ENCODE data around the gene DAP.

The DAP gene

DNA sequence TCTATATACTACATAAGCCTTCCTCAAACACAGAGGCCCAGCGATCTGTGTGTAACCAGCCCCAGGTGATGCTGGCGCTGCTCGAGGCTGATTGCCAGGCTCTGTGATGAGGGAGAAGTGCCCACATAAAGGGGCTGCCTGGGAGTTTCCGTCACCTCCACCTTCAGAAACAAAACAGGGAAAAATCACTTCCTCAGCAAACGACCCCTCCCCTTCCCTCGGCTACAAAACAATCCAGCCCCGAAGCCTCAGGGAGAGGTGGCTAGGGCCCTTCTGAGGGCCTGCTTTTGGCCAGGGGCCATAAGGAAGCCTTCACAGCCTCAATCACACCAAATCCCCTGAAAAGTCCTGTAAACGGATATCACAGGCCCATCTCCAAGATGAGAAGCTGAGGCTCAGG, 51.1 kb downstream of the DAP start:
- no peak for DNase-seq (ENCODE audit: low spot score)

DNA sequence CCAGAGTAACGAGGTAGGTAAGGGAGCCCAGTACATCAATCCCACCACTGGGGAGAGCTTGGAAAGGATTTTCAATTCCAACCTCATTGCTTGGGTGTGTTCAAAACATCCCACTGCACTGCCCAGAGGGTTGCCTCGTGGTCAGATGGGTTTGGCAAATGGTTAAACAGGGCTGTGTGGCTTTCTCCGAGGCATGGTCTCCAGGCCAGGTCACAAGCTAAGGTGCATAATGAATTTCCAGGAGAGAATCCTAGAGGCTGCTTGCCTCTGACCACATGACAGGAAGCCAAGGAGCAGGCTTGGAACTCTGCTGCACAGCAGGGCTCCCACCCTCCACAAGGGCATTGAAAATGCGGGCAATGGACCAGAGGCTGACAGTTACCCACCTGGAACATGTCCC, 51.6 kb downstream of the DAP start:
- no peak for DNase-seq (ENCODE audit: low spot score)

DNA sequence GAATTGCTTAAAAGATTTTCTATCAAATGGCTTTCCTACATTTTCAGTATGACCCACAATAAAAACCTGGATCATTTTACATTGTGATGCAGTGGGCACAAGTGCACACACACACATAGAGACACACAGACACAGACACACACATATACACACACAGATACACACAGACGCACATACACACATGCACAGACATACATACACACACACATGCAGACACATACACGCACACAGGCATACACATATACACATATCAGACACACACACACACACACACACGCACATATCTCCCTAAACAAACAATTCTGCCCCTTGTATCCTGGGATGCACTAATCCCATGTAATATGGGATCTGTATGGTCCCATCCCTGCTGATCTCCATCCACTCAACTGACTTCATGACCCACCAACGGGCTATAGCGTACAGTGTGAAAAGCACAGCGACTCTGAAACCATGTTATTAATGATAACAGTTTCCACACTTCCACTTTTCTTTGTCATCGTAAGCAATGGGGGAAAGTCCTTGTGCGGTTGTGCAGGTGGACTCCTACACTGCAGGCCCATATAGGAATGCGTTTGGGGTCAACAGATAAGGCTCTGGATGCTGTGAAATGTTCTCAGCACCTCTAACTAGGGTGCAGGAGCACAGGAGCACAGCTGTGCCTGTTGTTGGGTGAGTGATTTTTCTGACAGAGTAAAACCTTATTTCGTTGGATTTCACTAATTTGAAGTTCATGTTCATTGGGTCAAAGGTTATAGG, 52.7 kb downstream of the DAP start:
- no peak for DNase-seq (ENCODE audit: low spot score)

DNA sequence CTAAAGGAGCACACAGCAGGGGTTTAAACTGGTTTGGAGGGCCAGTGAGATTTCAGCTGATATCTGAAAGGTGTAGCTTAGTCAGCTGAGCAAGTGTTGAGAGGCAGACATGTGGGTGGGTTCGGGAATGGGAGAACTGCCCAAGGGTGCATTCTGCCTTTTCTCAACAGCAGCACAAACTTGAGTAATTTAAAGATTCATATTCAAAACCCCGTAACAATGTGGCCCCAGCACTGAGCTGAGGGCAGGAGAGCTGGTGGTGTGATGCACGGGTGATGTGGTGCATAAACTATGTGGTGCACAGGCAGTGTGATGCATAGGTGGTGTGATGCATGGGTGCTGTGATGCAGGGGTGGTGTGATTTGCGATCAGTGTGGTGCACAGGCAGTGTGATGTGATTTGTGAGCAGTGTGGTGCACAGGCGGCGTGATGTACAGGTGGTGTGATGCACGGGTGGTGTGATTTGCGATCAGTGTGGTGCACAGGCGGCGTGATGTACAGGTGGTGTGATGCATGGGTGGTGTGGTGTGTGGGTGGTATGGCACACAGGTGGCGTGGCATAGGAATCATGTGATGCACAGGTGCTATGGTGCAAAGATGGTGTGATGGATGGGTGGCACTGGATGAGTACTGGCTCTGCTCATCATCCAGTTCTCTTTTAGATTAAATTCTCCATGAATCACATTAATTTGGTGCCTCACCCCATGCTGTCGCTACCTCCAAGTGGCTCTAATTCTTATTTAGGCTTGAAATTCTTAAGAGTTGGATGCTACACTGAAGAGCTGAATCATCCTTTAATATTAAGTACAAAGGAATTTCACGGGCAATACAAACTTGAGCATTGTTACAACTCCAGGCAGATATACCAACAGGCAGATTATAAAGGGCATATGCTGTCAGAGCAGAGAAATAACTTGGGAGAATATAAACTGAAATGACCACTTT, 53.6 kb downstream of the DAP start:
- no peak for DNase-seq (ENCODE audit: low spot score)

DNA sequence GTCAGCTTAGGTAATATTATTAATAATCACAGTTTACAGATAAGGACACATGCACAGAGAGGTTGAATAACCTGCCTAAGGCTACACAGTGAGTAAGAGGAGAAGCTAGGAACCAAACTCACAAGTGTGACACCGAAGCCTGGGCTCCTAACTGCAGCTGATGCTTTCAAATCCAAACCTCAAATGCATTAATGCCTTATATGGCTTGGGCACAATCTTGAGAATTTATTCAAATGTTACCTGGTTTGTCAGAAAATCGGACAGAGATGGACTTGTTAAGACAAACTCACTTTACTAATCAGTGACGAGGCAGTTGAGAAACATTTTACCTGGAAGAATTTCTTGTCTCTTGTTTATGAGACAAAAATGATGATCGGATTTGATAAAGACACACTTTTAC, 54.7 kb downstream of the DAP start:
- no peak for DNase-seq (ENCODE audit: low spot score)

DNA sequence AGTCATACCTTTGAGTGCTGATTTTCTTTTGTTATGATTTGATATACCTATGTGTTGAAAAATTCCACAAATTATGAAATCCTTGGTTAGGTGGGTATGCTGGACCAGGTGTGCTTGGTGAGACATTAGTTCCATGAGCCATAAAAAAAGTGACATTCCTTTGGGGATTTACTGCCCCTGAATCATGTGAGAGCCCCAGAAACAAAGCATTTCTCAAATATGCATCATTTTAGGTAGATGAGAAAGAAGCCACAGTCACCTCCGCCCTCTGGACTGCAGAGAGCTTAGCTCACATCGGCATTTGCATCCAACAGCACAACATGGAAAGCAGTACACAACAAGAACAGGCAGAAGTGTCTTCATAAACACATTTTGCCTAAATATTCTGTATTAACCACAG, 55.3 kb downstream of the DAP start:
- DNase-seq (ENCODE audit: low spot score), result peak; percentile 53

- peak; percentile 68 for DNase-seq (ENCODE audit: low spot score)
These were observed 55.9 kb downstream of the DAP start for GRCh38 chr5:10704949-10705621.

DNA sequence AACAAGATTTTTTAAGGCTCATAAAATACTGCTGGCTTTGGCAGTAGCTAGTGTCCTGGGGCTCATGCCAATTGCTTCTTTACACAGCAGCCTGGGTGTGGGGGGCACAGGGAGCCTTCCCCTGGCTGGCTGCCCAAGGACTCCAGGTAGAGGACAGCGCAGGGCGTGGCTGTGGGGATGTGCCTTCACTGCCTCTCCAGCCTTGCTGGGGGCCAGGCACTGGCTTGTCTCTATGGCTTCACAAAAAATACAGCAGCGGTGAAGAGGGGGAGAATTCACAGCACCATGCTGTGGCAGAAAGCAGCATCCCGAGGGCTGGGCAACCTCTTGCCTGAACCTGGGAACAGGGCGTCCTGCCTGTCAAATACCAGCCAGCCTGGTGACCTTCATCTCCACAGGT, 57.4 kb downstream of the DAP start:
- no peak for DNase-seq (ENCODE audit: low spot score)

DNA sequence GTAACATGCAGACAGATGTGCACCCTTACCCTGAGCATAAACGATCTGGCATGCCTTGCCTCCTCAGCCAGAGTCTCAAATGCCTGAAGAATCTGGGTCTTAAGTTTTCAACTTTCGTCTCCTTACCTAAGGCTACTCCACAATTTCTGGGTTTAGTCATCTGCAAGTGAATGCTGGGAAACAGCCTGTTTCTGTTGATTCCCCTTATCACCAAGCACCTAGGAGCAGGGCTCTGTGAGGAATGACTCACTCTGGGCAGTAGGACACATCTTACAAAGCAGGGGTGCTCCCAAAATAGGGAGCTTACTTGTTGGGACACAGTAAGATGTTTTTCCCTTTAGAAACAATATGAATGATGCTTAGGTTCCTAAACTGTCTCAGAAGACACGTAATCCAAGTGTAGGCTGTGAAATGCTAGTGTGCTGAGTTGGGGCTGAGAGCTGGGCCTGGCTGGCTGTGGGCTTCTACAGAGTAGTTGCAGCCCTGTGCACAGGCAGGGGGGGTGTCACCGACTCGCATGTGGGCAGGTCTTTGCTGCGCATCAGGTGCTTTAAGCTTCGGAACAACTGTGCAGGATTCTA, 58.0 kb downstream of the DAP start:
- DNase-seq (ENCODE audit: low spot score), result no peak

GRCh38 chr5:10702040-10702629, 58.9 kb downstream of the DAP start:
- DNase-seq (ENCODE audit: low spot score), result peak; percentile 35

- DNase-seq (ENCODE audit: low spot score), result peak; percentile 43
These were observed 59.4 kb downstream of the DAP start for GRCh38 chr5:10701567-10702039.

- no peak for DNase-seq (ENCODE audit: low spot score)
These were observed 60.5 kb downstream of the DAP start for GRCh38 chr5:10700516-10700915.

GRCh38 chr5:10699987-10700386, 61.0 kb downstream of the DAP start:
- no peak for DNase-seq (ENCODE audit: low spot score)

- DNase-seq (ENCODE audit: low spot score), result peak; percentile 18
These were observed 61.7 kb downstream of the DAP start for GRCh38 chr5:10699281-10699874.

GRCh38 chr5:10695759-10696543, 65.1 kb downstream of the DAP start:
- no peak for DNase-seq (ENCODE audit: low spot score)

GRCh38 chr5:10695055-10695649, 65.9 kb downstream of the DAP start:
- peak; percentile 66 for DNase-seq (ENCODE audit: low spot score)

- no peak for DNase-seq (ENCODE audit: low spot score)
These were observed 68.9 kb downstream of the DAP start for GRCh38 chr5:10691826-10692785.

DNA sequence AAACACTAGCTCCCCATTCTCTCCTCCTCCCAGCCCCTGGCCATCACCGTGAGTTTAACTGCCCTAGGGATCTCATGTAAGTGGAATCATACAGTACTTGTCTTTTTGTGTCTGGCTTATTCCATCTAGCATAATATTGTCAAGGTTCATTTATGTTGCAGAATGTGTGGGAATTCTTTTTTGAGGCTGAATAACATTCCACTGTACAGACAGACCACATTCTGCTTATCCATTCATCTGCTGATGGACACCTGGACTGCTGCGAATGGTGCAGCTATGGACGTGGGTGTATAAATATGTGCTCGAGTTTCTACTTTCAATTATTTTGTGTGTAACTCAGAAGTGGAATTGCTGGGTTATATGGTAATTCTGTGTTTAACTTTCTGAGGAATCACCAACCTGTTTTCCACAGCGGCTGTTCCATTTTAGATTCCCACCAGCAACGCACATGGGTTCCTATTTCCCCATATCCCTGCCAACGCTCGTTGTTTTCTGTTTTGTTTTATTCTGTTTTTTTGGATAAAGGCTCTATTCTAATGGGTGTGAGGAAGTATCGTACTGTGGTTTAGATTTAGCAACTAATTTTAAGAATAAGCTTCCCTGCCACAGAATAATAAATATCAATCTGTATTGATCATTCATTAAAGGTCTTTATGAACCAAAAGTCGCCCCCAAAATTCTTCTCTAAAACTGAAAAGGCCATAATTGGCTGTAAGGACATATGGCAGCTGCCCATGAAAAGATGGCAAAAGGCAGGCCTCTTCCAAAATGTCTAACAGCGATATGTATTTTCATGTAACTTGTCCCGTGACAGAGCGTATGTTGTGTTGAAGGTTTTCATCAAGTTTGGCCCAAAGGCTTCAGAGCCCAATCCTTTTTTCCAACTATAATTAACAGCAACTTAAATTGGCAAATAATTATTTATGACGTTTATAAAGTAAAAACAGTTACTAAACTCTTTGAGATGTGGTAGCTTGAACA, 70.3 kb downstream of the DAP start:
- no peak for DNase-seq (ENCODE audit: low spot score)

Measured in SW480 (cell line).